Liver (tissue), 9 donors: ENCODE results near the gene CAMK2B. TPM values are rescaled to one million over a fixed set of nuclear protein-coding genes. Genes with fewer than 3 reads are reported as not detected.

Experiments
- DNase-seq: peaks from one replicate; pipeline ENCODE4 v3.0.0-alpha.2; 2017; ENCODE audit warnings: low spot score
- H3K27ac ChIP-seq, 2 donors: one replicate each; pipeline ENCODE4 v1.7.0; 2013; ENCODE audit warnings: inconsistent platforms in 2 of 2, low read length in 2 of 2, control low read depth in 1 of 2, low read depth in 1 of 2, mild to moderate bottlenecking in 1 of 2
- H3K27me3 ChIP-seq, 4 donors: one replicate each; pipeline versions ENCODE4 v1.6.1 to v1.7.0; 2013; ENCODE audit warnings: low read length in 3 of 4, inconsistent platforms in 1 of 4, mild to moderate bottlenecking in 1 of 4, moderate library complexity in 1 of 4; ENCODE audit not compliant: control insufficient read depth in 4 of 4, insufficient read depth in 4 of 4
- H3K36me3 ChIP-seq, 4 donors: one replicate each; pipeline versions ENCODE4 v1.6.1 to v1.7.0; 2013; ENCODE audit warnings: low read length in 3 of 4, mild to moderate bottlenecking in 3 of 4, low read depth in 1 of 4, moderate library complexity in 1 of 4; ENCODE audit not compliant: control insufficient read depth in 4 of 4, insufficient read depth in 3 of 4
- H3K4me1 ChIP-seq, 4 donors: one replicate each; pipeline versions ENCODE4 v1.6.1 to v1.7.0; 2013; ENCODE audit warnings: low read length in 3 of 4, mild to moderate bottlenecking in 3 of 4, moderate library complexity in 1 of 4; ENCODE audit not compliant: control insufficient read depth in 4 of 4, insufficient read depth in 4 of 4
- H3K4me3 ChIP-seq, 3 donors: one replicate each; pipeline versions ENCODE4 v1.6.1 to v1.7.0; 2013; ENCODE audit warnings: low read length in 3 of 3, control low read depth in 1 of 3, low read depth in 1 of 3, mild to moderate bottlenecking in 1 of 3
- H3K9ac ChIP-seq, 2 donors: one replicate each; pipeline ENCODE4 v1.7.0; 2013; ENCODE audit warnings: low read length in 2 of 2, mild to moderate bottlenecking in 2 of 2, moderate library complexity in 2 of 2, control low read depth in 1 of 2, low read depth in 1 of 2
- H3K9me3 ChIP-seq, 4 donors: one replicate each; pipeline versions ENCODE4 v1.6.1 to v1.7.0; 2013; ENCODE audit warnings: low read length in 3 of 4; ENCODE audit not compliant: control insufficient read depth in 4 of 4
- ATF3 ChIP-seq: IDR thresholded peaks from 2 replicates; pipeline ENCODE4 v1.6.1; 2016; ENCODE audit warnings: antibody characterized with exemption
- FOXA1 ChIP-seq: IDR thresholded peaks from 2 replicates; pipeline ENCODE4 v1.6.1; 2016; ENCODE audit warnings: antibody characterized with exemption
- FOXA2 ChIP-seq: IDR thresholded peaks from 2 replicates; pipeline ENCODE4 v1.6.1; 2016; ENCODE audit warnings: antibody characterized with exemption
- GABPA ChIP-seq, 2 donors: IDR thresholded peaks in 1 of 2; conservative IDR thresholded peaks in 1 of 2; 2 replicates each; pipeline ENCODE4 v1.6.1; 2016; ENCODE audit warnings: antibody characterized with exemption in 2 of 2, mild to moderate bottlenecking in 1 of 2, moderate library complexity in 1 of 2
- HNF4A ChIP-seq, 2 donors: conservative IDR thresholded peaks; 2 replicates each; pipeline ENCODE4 v1.6.1; 2016; ENCODE audit warnings: antibody characterized with exemption in 2 of 2, mild to moderate bottlenecking in 2 of 2
- HNF4G ChIP-seq: IDR thresholded peaks from 2 replicates; pipeline ENCODE4 v1.6.1; 2016; ENCODE audit warnings: antibody characterized with exemption
- JUND ChIP-seq, 2 donors: IDR thresholded peaks; 2 replicates each; pipeline ENCODE4 v1.6.1; 2016; ENCODE audit warnings: antibody characterized with exemption in 2 of 2
- NR2F2 ChIP-seq: IDR thresholded peaks from 2 replicates; pipeline ENCODE4 v1.6.1; 2016; ENCODE audit warnings: antibody characterized with exemption
- RXRA ChIP-seq, 2 donors: IDR thresholded peaks; 2 replicates each; pipeline ENCODE4 v1.6.1; 2017 to 2018; ENCODE audit warnings: antibody characterized with exemption in 2 of 2, mild to moderate bottlenecking in 1 of 2
- SP1 ChIP-seq: IDR thresholded peaks from 2 replicates; pipeline ENCODE4 v1.6.1; 2018; ENCODE audit warnings: antibody characterized with exemption, mild to moderate bottlenecking
- TAF1 ChIP-seq: conservative IDR thresholded peaks from 2 replicates; pipeline ENCODE4 v1.6.1; 2016; ENCODE audit warnings: antibody characterized with exemption, mild to moderate bottlenecking
- YY1 ChIP-seq: IDR thresholded peaks from 2 replicates; pipeline ENCODE4 v1.6.1; 2016; ENCODE audit warnings: antibody characterized with exemption, mild to moderate bottlenecking
- WGBS: extraction: QIAGEN DNeasy Blood & Tissue Kit; methylation state at CpG from one replicate; pipeline ENCODE4 v1.1.7; 2013; 5-methylcytosine and 5-hydroxymethylcytosine counted together
- polyA plus RNA-seq, 2 donors: library from polyadenylated mRNA; stranded (reverse) in 1 of 2; unstranded in 1 of 2; fragments of 200-250 nt in 1 of 2; fragments of >200 nt in 1 of 2; fragmentation: Nextera tagmentation in 1 of 2; extraction: Ambion mirVana in 1 of 2; gene quantifications; one replicate each; pipeline versions ENCODE4 v1.2.1 to v1.2.3, GENCODE V29; 2013 to 2015
- total RNA-seq, 2 donors: library from RNA; depleted of rRNA; stranded (reverse); fragments of >200 nt; gene quantifications; one replicate each; pipeline ENCODE4 v1.2.3, GENCODE V29; 2014
- TF ChIP-seq, protein P1 (sequence below): fragments of 150-350 bp; IDR thresholded peaks from 2 replicates; pipeline ENCODE4 v1.5.1; 2017; ENCODE audit warnings: improper control_type of control experiment, low read depth, low read length; ENCODE audit not compliant: missing input control
- TF ChIP-seq, protein P2 (sequence below): IDR thresholded peaks from 2 replicates; pipeline ENCODE4 v1.6.1; 2016; ENCODE audit warnings: antibody characterized with exemption, mild to moderate bottlenecking
- TF ChIP-seq, protein P3 (sequence below): IDR thresholded peaks from 2 replicates; pipeline ENCODE4 v1.6.1; 2016; ENCODE audit warnings: antibody characterized with exemption
- TF ChIP-seq, protein P4 (sequence below): IDR thresholded peaks from 2 replicates; pipeline ENCODE4 v1.6.1; 2016; ENCODE audit warnings: antibody characterized with exemption
- donor health status: healthy.
- donor health status: healthy.
- donor health status: healthy.
- donor health status: healthy.
- donor health status: healthy.

The CAMK2B gene
- total and polyA plus RNA-seq, 4 donors: 2.1 to 3.3 (median 2.2) TPM; not detected in 1

DNA sequence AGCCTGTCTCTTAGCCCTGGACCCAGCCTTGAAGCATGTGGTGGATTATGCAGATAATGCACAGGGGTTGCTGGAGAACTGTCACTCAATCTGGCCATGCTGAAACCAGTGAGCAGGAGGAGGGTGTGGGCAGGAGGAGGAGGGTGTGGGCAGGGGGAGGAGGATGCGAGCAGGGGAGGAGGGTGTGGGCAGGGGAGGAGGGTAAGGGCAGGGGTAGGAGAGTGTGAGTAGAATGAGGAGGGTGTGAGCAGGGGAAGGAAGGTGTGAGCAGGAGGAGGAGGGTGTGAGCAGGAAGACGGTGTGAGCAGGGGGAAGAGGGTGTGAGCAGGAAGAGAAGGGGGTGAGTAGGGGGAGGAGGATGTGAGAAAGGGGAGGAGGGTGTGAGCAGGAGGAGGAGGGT, 18.8 kb downstream of the CAMK2B start:
- Histone ChIP-seq H3K27me3 (no peaks in the 10 kb centered on the region), H3K4me1 (peaks cover 0 to 10% (median 4%) of the 10 kb centered on the region in 4 donors), H3K27ac (no peak overlapping the region), H3K9ac (no peak overlapping the region), H3K4me3 (no peak overlapping the region), H3K36me3 (no peaks in the 10 kb centered on the region), H3K9me3 (no peaks in the 10 kb centered on the region)
- no peak for DNase-seq
- 79% methylated on average over 2 of the region's 2 CpGs for WGBS
- TF ChIP-seq FOXA2 (no peak), JUND (IDR thresholded peaks at IDR 0.05) (no peak), SP1 (no peak), FOXA1 (no peak), TAF1 (no peak), RXRA (IDR thresholded peaks at IDR 0.05) (no peak), ATF3 (no peak), NR2F2 (no peak), YY1 (no peak), GABPA (IDR thresholded peaks at IDR 0.05 in 1 of 2, conservative IDR thresholded peaks at IDR 0.05 in 1 of 2) (no peak), HNF4A (conservative IDR thresholded peaks at IDR 0.05) (no peak), HNF4G (no peak)
- TF ChIP-seq, protein P1, sequence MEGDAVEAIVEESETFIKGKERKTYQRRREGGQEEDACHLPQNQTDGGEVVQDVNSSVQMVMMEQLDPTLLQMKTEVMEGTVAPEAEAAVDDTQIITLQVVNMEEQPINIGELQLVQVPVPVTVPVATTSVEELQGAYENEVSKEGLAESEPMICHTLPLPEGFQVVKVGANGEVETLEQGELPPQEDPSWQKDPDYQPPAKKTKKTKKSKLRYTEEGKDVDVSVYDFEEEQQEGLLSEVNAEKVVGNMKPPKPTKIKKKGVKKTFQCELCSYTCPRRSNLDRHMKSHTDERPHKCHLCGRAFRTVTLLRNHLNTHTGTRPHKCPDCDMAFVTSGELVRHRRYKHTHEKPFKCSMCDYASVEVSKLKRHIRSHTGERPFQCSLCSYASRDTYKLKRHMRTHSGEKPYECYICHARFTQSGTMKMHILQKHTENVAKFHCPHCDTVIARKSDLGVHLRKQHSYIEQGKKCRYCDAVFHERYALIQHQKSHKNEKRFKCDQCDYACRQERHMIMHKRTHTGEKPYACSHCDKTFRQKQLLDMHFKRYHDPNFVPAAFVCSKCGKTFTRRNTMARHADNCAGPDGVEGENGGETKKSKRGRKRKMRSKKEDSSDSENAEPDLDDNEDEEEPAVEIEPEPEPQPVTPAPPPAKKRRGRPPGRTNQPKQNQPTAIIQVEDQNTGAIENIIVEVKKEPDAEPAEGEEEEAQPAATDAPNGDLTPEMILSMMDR: no peak
- TF ChIP-seq, protein P2, sequence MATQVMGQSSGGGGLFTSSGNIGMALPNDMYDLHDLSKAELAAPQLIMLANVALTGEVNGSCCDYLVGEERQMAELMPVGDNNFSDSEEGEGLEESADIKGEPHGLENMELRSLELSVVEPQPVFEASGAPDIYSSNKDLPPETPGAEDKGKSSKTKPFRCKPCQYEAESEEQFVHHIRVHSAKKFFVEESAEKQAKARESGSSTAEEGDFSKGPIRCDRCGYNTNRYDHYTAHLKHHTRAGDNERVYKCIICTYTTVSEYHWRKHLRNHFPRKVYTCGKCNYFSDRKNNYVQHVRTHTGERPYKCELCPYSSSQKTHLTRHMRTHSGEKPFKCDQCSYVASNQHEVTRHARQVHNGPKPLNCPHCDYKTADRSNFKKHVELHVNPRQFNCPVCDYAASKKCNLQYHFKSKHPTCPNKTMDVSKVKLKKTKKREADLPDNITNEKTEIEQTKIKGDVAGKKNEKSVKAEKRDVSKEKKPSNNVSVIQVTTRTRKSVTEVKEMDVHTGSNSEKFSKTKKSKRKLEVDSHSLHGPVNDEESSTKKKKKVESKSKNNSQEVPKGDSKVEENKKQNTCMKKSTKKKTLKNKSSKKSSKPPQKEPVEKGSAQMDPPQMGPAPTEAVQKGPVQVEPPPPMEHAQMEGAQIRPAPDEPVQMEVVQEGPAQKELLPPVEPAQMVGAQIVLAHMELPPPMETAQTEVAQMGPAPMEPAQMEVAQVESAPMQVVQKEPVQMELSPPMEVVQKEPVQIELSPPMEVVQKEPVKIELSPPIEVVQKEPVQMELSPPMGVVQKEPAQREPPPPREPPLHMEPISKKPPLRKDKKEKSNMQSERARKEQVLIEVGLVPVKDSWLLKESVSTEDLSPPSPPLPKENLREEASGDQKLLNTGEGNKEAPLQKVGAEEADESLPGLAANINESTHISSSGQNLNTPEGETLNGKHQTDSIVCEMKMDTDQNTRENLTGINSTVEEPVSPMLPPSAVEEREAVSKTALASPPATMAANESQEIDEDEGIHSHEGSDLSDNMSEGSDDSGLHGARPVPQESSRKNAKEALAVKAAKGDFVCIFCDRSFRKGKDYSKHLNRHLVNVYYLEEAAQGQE: no peak
- TF ChIP-seq, protein P3, sequence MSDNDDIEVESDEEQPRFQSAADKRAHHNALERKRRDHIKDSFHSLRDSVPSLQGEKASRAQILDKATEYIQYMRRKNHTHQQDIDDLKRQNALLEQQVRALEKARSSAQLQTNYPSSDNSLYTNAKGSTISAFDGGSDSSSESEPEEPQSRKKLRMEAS: no peak
- TF ChIP-seq, protein P4, sequence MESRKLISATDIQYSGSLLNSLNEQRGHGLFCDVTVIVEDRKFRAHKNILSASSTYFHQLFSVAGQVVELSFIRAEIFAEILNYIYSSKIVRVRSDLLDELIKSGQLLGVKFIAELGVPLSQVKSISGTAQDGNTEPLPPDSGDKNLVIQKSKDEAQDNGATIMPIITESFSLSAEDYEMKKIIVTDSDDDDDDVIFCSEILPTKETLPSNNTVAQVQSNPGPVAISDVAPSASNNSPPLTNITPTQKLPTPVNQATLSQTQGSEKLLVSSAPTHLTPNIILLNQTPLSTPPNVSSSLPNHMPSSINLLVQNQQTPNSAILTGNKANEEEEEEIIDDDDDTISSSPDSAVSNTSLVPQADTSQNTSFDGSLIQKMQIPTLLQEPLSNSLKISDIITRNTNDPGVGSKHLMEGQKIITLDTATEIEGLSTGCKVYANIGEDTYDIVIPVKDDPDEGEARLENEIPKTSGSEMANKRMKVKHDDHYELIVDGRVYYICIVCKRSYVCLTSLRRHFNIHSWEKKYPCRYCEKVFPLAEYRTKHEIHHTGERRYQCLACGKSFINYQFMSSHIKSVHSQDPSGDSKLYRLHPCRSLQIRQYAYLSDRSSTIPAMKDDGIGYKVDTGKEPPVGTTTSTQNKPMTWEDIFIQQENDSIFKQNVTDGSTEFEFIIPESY: no peak
